MM.1S (cell line): ENCODE results near the gene RPF1.

Experiments
- CTCF ChIP-seq: fragments of 300-600 bp; sonication (generic); IDR thresholded peaks from 2 replicates; pipeline ENCODE4 v1.5.1; 2016; ENCODE audit warnings: antibody characterized with exemption, low read length, mixed read lengths
- EZH2 ChIP-seq: fragments of 300-600 bp; sonication (generic); optimal IDR thresholded peaks from 2 replicates; pipeline ENCODE3; 2017; ENCODE audit warnings: low read depth, mild to moderate bottlenecking, antibody characterized with exemption, low read length, mixed read lengths

- TF ChIP-seq CTCF (no peak), EZH2 (no peak)
These were observed 932 bp downstream of the RPF1 start for GRCh38 chr1:84479998-84480397.
